ENCODE data around the gene BASP1.

Gene BASP1

DNA sequence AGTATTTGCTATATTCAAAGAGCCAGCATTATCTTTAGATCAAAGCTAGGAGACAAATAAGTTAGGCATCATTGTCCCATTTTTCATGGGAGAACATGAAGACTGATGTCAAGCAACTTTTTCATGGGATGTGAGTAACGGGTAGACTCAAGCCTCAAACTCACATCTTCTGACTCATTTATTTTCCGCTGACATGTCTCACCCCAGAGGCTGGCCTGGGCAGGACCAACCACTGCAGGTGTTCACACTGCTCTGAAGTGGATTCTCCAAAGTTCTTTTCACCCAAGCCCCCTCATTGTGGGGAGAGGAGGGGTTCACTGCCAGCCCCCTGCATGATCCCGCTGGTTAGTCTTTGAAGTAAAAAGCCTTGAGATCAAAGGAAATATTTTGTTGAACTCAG, 34.9 kb upstream of the BASP1 start:
- Histone ChIP-seq H2BK120ac (ENCODE audit: insufficient read depth, low read length, poor library complexity) (no peak overlapping the region), H2BK12ac (ENCODE audit: low read length) (no peak overlapping the region), H4K91ac (ENCODE audit: low read depth, low read length) (no peak overlapping the region), H2AFZ (ENCODE audit: insufficient read depth, low read length, poor library complexity) (no peak overlapping the region), H4K8ac (ENCODE audit: low read depth, low read length) (no peak overlapping the region), H2AK5ac (ENCODE audit: low read length) (no peak overlapping the region), H3K9me3 (ENCODE audit: insufficient read depth, low read depth, low read length) (no peaks in the 10 kb centered on the region), H3K36me3 (ENCODE audit: control insufficient read depth in 1 of 2, insufficient read depth in 2 of 2, low read length in 2 of 2) (no peaks in the 10 kb centered on the region), H3K9ac (ENCODE audit: low read length) (no peak overlapping the region), H4K12ac (ENCODE audit: low read depth, low read length) (no peak overlapping the region), H3K18ac (ENCODE audit: low read length) (no peak overlapping the region), H3K27me3 (ENCODE audit: insufficient read depth, low read length) (no peaks in the 10 kb centered on the region), H3K79me2 (ENCODE audit: control insufficient read depth, insufficient read depth, low read length, poor library complexity) (no peaks in the 10 kb centered on the region), H3K4ac (ENCODE audit: low read depth, low read length) (no peak overlapping the region), H3K23ac (ENCODE audit: low read length) (no peak overlapping the region), H3K4me2 (ENCODE audit: low read length) (no peak overlapping the region), H3K27ac (ENCODE audit: low read depth, low read length) (no peak overlapping the region), H3K14ac (ENCODE audit: low read length) (no peak overlapping the region), H3K4me1 (ENCODE audit: control insufficient read depth in 1 of 2, insufficient read depth in 2 of 2, low read length in 2 of 2) (peaks cover 9 to 18% of the 10 kb centered on the region in 2 experiments), H3K79me1 (ENCODE audit: low read length) (peaks cover 11% of the 10 kb centered on the region), H3K4me3 (ENCODE audit: low read depth, low read length) (no peak overlapping the region), H2BK5ac (ENCODE audit: low read depth, low read length, poor library complexity) (no peak overlapping the region)
- no CpG with 5 or more reads among the region's 3 CpGs for WGBS (ENCODE audit: extremely low coverage, insufficient coverage, insufficient read length)
- peak in 1 of 2 donors; percentile 23 for DNase-seq

DNA sequence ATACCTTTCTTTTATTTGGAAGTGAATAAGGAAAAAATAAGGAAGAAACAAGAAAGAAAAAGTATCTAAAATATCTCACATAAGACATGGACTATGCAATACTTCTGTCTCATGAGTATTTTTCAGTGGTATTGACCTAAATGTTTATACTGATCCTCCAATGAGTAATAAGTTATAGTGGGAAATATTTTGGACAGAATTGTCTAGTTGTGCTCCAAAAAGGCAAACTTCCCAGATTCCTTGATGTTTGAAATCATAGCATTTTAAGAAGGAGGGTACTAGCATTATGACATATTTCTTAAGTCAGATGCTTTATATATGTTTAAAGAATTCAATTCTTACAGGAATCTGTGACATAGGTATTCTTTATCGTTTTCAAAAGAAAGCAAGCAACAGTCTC, 34.5 kb upstream of the BASP1 start:
- Histone ChIP-seq H2AFZ (ENCODE audit: insufficient read depth, low read length, poor library complexity) (no peak overlapping the region), H3K4me3 (ENCODE audit: low read depth, low read length) (no peak overlapping the region), H2AK5ac (ENCODE audit: low read length) (no peak overlapping the region), H4K91ac (ENCODE audit: low read depth, low read length) (no peak overlapping the region), H4K8ac (ENCODE audit: low read depth, low read length) (no peak overlapping the region), H3K79me2 (ENCODE audit: control insufficient read depth, insufficient read depth, low read length, poor library complexity) (no peaks in the 10 kb centered on the region), H3K4me2 (ENCODE audit: low read length) (no peak overlapping the region), H3K18ac (ENCODE audit: low read length) (no peak overlapping the region), H4K12ac (ENCODE audit: low read depth, low read length) (no peak overlapping the region), H3K9me3 (ENCODE audit: insufficient read depth, low read depth, low read length) (no peaks in the 10 kb centered on the region), H3K23ac (ENCODE audit: low read length) (no peak overlapping the region), H3K27me3 (ENCODE audit: insufficient read depth, low read length) (no peaks in the 10 kb centered on the region), H3K79me1 (ENCODE audit: low read length) (peaks cover 12% of the 10 kb centered on the region), H3K4me1 (ENCODE audit: control insufficient read depth in 1 of 2, insufficient read depth in 2 of 2, low read length in 2 of 2) (peaks cover 9 to 20% of the 10 kb centered on the region in 2 experiments), H3K9ac (ENCODE audit: low read length) (no peak overlapping the region), H3K14ac (ENCODE audit: low read length) (no peak overlapping the region), H2BK120ac (ENCODE audit: insufficient read depth, low read length, poor library complexity) (no peak overlapping the region), H2BK12ac (ENCODE audit: low read length) (no peak overlapping the region), H2BK5ac (ENCODE audit: low read depth, low read length, poor library complexity) (no peak overlapping the region), H3K36me3 (ENCODE audit: control insufficient read depth in 1 of 2, insufficient read depth in 2 of 2, low read length in 2 of 2) (no peaks in the 10 kb centered on the region), H3K4ac (ENCODE audit: low read depth, low read length) (no peak overlapping the region), H3K27ac (ENCODE audit: low read depth, low read length) (no peak overlapping the region)
- no peak for DNase-seq
- WGBS (ENCODE audit: extremely low coverage, insufficient coverage, insufficient read length) = no CpG with 5 or more reads among the region's 1 CpG

DNA sequence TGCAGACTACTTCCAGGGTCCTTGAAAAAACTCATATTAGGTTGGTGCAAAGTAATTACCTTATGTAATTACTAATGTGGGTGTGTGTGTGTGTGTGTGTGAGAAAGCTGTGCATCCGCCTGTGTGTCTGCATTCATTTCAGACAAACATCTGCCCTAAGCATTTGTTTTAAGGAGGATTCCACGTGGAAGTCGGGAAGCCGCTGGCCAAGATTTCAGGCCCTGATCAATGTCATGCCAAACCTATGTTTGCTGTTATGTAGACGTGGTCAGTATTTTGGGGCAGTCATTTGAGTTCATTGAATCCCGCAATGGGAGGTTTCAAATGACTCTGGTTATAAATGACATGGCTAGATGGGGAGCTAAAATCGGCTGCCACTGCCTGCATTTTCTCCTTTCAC, 33.6 kb upstream of the BASP1 start:
- no peak overlapping the region for H4K91ac ChIP-seq (ENCODE audit: low read depth, low read length)

DNA sequence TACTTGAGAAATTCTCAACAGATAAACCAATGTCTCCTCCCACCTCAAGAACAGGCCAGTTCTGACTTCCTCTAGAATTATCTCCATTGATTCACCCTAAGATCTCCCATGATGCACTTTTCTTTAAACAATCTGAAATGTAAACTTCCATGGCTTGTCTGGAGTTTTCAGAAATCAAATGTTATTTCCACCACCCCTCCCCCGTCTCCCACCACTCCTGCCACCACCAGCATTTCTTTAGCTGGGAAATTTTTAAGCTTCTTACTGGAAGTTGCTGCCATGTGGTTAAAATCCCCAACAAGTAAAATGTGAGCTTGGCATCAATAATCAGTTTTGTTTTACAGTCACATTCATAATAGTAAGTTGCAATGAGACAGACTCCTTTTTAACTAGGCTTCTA, 32.8 kb upstream of the BASP1 start:
- Histone ChIP-seq H4K91ac (ENCODE audit: low read depth, low read length) (no peak overlapping the region), H3K79me1 (ENCODE audit: low read length) (peaks cover 10% of the 10 kb centered on the region), H4K8ac (ENCODE audit: low read depth, low read length) (no peak overlapping the region), H3K27ac (ENCODE audit: low read depth, low read length) (no peak overlapping the region), H3K36me3 (ENCODE audit: control insufficient read depth in 1 of 2, insufficient read depth in 2 of 2, low read length in 2 of 2) (no peaks in the 10 kb centered on the region), H2BK12ac (ENCODE audit: low read length) (no peak overlapping the region), H2BK5ac (ENCODE audit: low read depth, low read length, poor library complexity) (no peak overlapping the region), H2AFZ (ENCODE audit: insufficient read depth, low read length, poor library complexity) (no peak overlapping the region), H3K4me3 (ENCODE audit: low read depth, low read length) (no peak overlapping the region), H2AK5ac (ENCODE audit: low read length) (no peak overlapping the region), H3K18ac (ENCODE audit: low read length) (no peak overlapping the region), H3K79me2 (ENCODE audit: control insufficient read depth, insufficient read depth, low read length, poor library complexity) (no peaks in the 10 kb centered on the region), H3K4me1 (ENCODE audit: control insufficient read depth in 1 of 2, insufficient read depth in 2 of 2, low read length in 2 of 2) (peaks cover 6 to 19% of the 10 kb centered on the region in 2 experiments), H3K4me2 (ENCODE audit: low read length) (no peak overlapping the region), H2BK120ac (ENCODE audit: insufficient read depth, low read length, poor library complexity) (no peak overlapping the region), H3K9ac (ENCODE audit: low read length) (no peak overlapping the region), H3K14ac (ENCODE audit: low read length) (no peak overlapping the region), H3K4ac (ENCODE audit: low read depth, low read length) (no peak overlapping the region), H3K9me3 (ENCODE audit: insufficient read depth, low read depth, low read length) (no peaks in the 10 kb centered on the region), H3K23ac (ENCODE audit: low read length) (no peak overlapping the region), H4K12ac (ENCODE audit: low read depth, low read length) (no peak overlapping the region), H3K27me3 (ENCODE audit: insufficient read depth, low read length) (no peaks in the 10 kb centered on the region)
- DNase-seq = no peak
- no CpG with 5 or more reads among the region's 1 CpG for WGBS (ENCODE audit: extremely low coverage, insufficient coverage, insufficient read length)

More for the DNA sequence above, 33.6 kb upstream of the BASP1 start:
- WGBS (ENCODE audit: extremely low coverage, insufficient coverage, insufficient read length) = no CpG with 5 or more reads among the region's 7 CpGs
- Histone ChIP-seq H3K14ac (ENCODE audit: low read length) (no peak overlapping the region), H4K12ac (ENCODE audit: low read depth, low read length) (no peak overlapping the region), H3K27me3 (ENCODE audit: insufficient read depth, low read length) (no peaks in the 10 kb centered on the region), H3K4me2 (ENCODE audit: low read length) (no peak overlapping the region), H3K4ac (ENCODE audit: low read depth, low read length) (no peak overlapping the region), H3K9ac (ENCODE audit: low read length) (no peak overlapping the region), H3K79me1 (ENCODE audit: low read length) (peaks cover 11% of the 10 kb centered on the region), H3K18ac (ENCODE audit: low read length) (no peak overlapping the region), H2AFZ (ENCODE audit: insufficient read depth, low read length, poor library complexity) (no peak overlapping the region), H2BK12ac (ENCODE audit: low read length) (no peak overlapping the region), H3K9me3 (ENCODE audit: insufficient read depth, low read depth, low read length) (no peaks in the 10 kb centered on the region), H3K27ac (ENCODE audit: low read depth, low read length) (no peak overlapping the region), H3K4me3 (ENCODE audit: low read depth, low read length) (no peak overlapping the region), H2AK5ac (ENCODE audit: low read length) (no peak overlapping the region), H2BK120ac (ENCODE audit: insufficient read depth, low read length, poor library complexity) (no peak overlapping the region), H2BK5ac (ENCODE audit: low read depth, low read length, poor library complexity) (no peak overlapping the region), H4K8ac (ENCODE audit: low read depth, low read length) (no peak overlapping the region), H3K23ac (ENCODE audit: low read length) (no peak overlapping the region), H3K4me1 (ENCODE audit: control insufficient read depth in 1 of 2, insufficient read depth in 2 of 2, low read length in 2 of 2) (peaks cover 6 to 21% of the 10 kb centered on the region in 2 experiments), H3K79me2 (ENCODE audit: control insufficient read depth, insufficient read depth, low read length, poor library complexity) (no peaks in the 10 kb centered on the region), H3K36me3 (ENCODE audit: control insufficient read depth in 1 of 2, insufficient read depth in 2 of 2, low read length in 2 of 2) (no peaks in the 10 kb centered on the region)
- DNase-seq = no peak
